RPMI8226 (cell line): ENCODE data around the gene SPARC.

Experiments used
- DNase-seq: peaks from one replicate; pipeline ENCODE4 v3.0.0-alpha.2; 2015

The SPARC gene

GRCh38 chr5:151618907-151619306 is 67.8 kb downstream of the SPARC start:
- no peak for DNase-seq

GRCh38 chr5:151617841-151618710 is 68.6 kb downstream of the SPARC start:
- DNase-seq, result no peak

GRCh38 chr5:151617383-151617840 is 69.3 kb downstream of the SPARC start:
- DNase-seq, result no peak

GRCh38 chr5:151615431-151615830 is 71.3 kb downstream of the SPARC start:
- no peak for DNase-seq

GRCh38 chr5:151614565-151614964 is 72.2 kb downstream of the SPARC start:
- DNase-seq, result no peak

- DNase-seq, result no peak
These were observed 73.9 kb downstream of the SPARC start for GRCh38 chr5:151612689-151613427.

GRCh38 chr5:151611127-151611775 is 75.5 kb downstream of the SPARC start:
- no peak for DNase-seq
